8988T (cell line): ENCODE measurements around the gene NPB.

Source experiments
- DNase-seq: peaks from one replicate; pipeline ENCODE4 v3.0.0; 2011

The NPB gene

GRCh38 chr17:81902023-81902652 lies at the start of gene NPB:
Gene NPB, plus strand, starts transcription at chr17:81902238. Its CDS starts 40 bp downstream, at chr17:81902278.
- DNase-seq, result no peak

GRCh38 chr17:81854974-81855774 lies 46.9 kb upstream of the NPB start:
- no peak for DNase-seq

DNA sequence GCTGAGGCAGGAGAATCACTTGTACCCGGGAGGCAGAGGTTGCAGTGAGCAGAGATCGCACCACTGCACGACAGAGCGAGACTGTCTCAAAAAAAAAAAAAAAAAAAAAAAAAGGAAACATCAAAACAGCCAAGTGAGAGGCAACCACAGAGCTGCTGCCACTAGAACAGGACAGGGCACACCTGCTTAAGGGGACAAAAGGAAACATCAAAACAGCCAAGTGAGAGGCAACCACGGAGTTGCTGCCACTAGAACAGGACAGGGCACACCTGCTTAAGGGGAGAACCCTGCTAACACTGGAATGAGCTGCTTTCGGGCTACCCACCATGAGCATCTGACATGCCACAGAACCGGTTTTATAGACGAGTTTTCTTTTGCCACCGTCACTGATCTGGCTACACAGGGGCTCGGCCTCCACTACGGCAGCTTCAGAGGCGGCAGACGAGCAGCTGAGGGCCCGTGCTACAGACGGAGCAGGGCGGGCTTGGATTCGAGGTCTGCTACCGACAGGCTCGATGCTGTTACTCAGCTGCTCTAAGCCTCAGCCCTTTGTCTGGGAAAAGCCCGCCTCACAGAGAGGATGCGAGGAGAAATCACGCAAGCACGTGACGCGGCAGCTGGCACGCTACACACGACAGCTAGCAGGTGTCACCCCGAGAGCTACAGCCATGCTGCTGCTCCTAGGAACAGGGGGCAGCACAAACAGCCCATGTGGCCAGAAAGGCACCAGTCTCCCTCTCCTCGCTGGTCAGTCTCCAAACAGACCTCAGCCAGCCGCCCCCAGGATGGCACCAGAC lies 43.7 kb upstream of the NPB start:
- DNase-seq, result no peak

- DNase-seq, result no peak
Observed at GRCh38 chr17:81858967-81859905, 42.8 kb upstream of the NPB start.

GRCh38 chr17:81859906-81860755 lies 41.9 kb upstream of the NPB start, which contains the start of gene P4HB:
Gene P4HB, minus strand, starts transcription at chr17:81860535. Its CDS starts 64 bp downstream, at chr17:81860471.
- DNase-seq, result no peak

DNA sequence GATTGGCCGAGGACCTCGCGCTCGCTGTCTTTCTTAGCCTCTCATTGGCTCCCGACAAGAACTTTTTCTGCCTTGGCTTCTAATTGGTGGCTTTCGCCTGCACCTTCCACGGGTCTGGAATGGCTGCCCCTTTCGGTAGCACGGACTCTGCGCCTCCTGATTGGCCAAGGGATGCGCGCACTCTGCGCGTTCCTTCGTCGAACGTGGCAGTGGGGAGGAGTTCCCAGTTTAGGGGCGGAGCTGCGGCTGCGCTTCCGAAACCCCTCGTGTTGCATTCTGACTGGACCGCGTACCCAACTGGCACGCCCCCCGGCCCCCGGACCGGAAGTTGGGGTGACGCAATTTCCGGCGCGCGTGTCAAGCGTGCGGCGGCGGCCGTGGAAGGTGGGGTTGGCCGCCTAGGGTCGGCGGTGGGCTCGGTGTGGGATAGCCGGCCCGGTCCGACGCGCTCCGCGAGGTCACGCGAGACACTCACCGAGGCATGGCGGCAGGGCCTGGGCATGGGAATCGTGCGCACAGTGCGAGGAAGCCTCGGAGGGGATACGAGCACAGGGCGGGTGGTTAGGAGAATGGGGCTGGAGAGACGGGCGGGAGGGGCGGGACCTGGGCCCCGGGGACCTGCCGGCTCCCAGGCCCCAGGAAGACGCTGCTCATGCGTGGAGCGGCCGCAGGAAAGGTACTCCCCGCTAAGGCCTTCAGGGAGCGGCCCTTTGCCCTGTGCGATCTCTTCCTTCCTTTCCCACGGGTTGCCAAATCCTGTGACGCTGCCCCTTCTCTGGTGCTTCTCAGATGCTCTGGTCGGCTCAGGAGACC lies 41.1 kb upstream of the NPB start:
- peak; percentile 95 for DNase-seq

- DNase-seq, result no peak
Observed at GRCh38 chr17:81863123-81863675, 38.8 kb upstream of the NPB start.

DNA sequence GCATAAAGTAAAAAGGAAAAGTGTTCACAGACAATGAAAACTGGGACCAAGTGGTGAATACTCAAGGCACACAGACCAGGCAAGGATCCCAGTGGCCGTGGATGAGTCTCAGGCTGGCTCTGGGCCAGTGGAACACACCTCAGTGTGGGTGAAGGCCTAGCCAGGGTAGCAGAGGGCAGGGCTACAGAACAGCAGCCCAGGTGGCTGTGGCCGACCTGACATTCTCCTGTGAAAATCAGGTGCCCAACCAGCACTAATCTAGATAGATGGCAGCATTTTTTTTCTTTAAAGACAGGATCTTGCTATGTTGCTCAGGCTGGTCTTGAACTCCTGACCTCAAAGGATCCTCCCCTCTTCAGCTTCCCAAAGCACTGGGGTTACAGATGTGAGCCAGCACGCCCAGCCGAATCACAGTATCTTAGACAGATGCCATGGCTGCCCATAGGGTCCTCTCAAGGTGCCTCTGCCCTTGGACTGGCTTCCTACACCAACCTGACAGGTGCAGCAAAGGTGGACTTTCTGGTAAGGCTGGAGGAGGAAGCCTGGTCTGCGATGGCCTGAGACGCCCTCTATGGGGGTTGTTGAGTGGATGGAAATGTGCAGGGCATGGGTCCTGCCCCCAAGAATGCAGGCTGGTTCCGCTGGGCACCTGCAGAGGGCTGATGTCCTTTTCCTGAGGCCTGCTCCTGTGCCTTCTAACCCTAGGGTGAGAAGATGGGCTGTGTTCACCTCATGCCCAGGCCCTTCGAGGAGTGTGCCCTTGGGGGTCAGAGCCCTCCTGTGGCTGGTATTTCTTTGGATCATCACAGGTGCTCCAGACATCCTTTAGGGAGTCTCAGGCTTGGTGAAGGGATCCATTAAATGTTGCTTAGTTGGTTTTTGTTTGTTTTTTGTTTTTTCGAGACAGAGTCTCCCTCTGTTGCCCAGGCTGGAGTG lies 37.9 kb upstream of the NPB start:
- DNase-seq, result no peak

GRCh38 chr17:81865358-81865732 lies 36.7 kb upstream of the NPB start:
- DNase-seq, result no peak

DNA sequence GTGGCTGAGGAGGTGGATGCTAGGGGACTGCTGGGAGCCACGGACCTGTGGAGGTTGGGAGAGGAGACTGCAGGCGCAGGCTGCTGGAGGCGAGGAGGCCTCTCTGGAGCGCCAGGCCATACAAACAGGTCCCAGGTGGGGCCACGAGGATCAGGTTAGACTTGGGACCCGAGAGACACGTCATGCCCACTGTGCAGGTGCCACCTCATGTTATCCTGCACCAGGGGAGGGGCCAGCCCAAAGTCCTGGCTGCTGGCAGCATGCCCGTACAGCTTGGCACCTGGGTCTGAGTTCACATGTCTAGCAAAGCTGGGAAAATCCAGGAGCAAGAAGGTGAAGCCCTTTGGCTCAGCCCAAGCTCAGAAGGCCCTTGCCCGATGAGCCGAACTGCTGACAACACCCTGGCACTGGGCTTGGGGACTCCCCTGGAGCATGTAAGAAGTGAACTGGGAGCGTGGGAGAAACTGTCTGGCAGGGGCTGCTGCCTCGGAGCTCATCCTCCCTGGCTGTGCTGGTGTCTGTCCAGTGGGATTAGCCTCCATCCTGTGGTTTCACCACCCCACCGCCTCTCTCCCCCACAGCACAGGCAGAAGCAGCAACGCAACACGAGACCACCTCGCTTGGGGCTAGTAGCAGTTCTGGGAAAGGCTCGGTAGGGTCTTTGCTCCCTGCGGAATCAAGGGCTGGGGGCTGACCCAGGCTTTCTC lies 36.2 kb upstream of the NPB start:
- DNase-seq, result no peak

GRCh38 chr17:81866440-81867169 lies 35.4 kb upstream of the NPB start:
- DNase-seq, result no peak

- DNase-seq, result no peak
Observed at GRCh38 chr17:81867170-81867990, 34.7 kb upstream of the NPB start.

GRCh38 chr17:81867991-81868673 lies 33.9 kb upstream of the NPB start:
- no peak for DNase-seq

- peak; percentile 52 for DNase-seq
Observed at GRCh38 chr17:81868674-81869220, 33.3 kb upstream of the NPB start.

GRCh38 chr17:81869221-81870130 lies 32.6 kb upstream of the NPB start:
- DNase-seq, result peak; percentile 56
